PFSK-1 (cell line): ENCODE results near the gene TRERF1.

Experiments used
- POLR2AphosphoS5 ChIP-seq: IDR thresholded peaks from 2 replicates; pipeline ENCODE4 v1.6.1; 2012; ENCODE audit warnings: low read depth, mild to moderate bottlenecking, control low read depth, low read length, moderate library complexity
- SIN3A ChIP-seq: IDR thresholded peaks from 2 replicates; pipeline ENCODE4 v1.6.1; 2012; ENCODE audit warnings: mild to moderate bottlenecking, low read length, moderate library complexity, borderline replicate concordance; ENCODE audit not compliant: insufficient read depth
- TAF1 ChIP-seq: IDR thresholded peaks from 2 replicates; pipeline ENCODE4 v1.6.1; 2012; ENCODE audit warnings: low read length, control low read depth, borderline replicate concordance; ENCODE audit not compliant: insufficient read depth
- TF ChIP-seq, protein P1 (sequence below), 2 experiments: IDR thresholded peaks; 2 replicates each; pipeline versions ENCODE4 v1.6.1 to v1.8.0; 2011 to 2012; ENCODE audit warnings: low read depth in 2 of 2, low read length in 2 of 2, control low read depth in 1 of 2, inconsistent platforms in 1 of 2, mild to moderate bottlenecking in 1 of 2, moderate library complexity in 1 of 2; ENCODE audit not compliant: insufficient read depth in 1 of 2

DNA sequence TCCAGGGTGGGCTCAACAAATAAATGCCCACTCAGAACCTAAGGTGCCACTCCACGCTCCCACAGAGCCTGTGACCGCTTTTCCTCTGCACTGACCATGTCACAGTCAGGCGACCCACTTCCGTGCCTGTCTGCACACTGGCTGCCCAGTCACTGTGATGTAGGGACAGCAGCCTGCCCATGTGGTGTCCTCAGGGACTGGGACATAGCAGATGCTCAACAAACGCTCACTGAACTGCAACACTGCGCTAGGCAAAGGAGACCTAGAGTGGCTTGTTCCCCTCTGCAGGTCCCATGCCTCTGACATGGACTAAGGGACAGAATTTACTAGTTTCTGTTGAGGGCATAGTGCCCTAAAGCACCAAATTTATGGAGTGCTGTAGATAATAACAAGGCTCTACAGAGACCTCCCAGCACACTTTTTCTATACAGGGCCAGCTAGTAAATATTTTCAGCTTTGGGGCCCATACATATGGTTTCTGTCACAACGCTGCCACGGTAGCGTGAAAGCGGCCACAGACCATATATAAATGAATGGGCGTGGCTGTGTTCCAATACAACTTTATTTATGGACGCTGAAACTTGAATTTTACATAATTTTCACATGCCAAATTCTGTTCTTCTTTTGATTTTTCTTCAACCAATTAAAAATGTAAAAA is 176.2 kb downstream of the TRERF1 start:
- TF ChIP-seq SIN3A: no peak
- no peak for TF ChIP-seq POLR2AphosphoS5
- no peak for TF ChIP-seq TAF1
- TF ChIP-seq, protein P1, sequence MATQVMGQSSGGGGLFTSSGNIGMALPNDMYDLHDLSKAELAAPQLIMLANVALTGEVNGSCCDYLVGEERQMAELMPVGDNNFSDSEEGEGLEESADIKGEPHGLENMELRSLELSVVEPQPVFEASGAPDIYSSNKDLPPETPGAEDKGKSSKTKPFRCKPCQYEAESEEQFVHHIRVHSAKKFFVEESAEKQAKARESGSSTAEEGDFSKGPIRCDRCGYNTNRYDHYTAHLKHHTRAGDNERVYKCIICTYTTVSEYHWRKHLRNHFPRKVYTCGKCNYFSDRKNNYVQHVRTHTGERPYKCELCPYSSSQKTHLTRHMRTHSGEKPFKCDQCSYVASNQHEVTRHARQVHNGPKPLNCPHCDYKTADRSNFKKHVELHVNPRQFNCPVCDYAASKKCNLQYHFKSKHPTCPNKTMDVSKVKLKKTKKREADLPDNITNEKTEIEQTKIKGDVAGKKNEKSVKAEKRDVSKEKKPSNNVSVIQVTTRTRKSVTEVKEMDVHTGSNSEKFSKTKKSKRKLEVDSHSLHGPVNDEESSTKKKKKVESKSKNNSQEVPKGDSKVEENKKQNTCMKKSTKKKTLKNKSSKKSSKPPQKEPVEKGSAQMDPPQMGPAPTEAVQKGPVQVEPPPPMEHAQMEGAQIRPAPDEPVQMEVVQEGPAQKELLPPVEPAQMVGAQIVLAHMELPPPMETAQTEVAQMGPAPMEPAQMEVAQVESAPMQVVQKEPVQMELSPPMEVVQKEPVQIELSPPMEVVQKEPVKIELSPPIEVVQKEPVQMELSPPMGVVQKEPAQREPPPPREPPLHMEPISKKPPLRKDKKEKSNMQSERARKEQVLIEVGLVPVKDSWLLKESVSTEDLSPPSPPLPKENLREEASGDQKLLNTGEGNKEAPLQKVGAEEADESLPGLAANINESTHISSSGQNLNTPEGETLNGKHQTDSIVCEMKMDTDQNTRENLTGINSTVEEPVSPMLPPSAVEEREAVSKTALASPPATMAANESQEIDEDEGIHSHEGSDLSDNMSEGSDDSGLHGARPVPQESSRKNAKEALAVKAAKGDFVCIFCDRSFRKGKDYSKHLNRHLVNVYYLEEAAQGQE (IDR thresholded peaks at IDR 0.05; ENCODE audit: insufficient read depth in 1 of 2, low read depth in 2 of 2, low read length in 2 of 2): no peak
